Stimulated activated CD4-positive, alpha-beta T cell treated with anti-CD3 and anti-CD28 coated beads, Interleukin-4, amount 100 ng/mL, for 1 hour (primary cell): Measurements from ENCODE around the gene C2CD3.
"Not testable (repeated sequence)": the region's sequence is repeated elsewhere in the genome, so short reads cannot be mapped to it uniquely, and the experiment has no call there.

Source experiments
- DNase-seq: peaks from one replicate; pipeline ENCODE4 v3.0.0-alpha.2; 2020

The C2CD3 gene

DNA sequence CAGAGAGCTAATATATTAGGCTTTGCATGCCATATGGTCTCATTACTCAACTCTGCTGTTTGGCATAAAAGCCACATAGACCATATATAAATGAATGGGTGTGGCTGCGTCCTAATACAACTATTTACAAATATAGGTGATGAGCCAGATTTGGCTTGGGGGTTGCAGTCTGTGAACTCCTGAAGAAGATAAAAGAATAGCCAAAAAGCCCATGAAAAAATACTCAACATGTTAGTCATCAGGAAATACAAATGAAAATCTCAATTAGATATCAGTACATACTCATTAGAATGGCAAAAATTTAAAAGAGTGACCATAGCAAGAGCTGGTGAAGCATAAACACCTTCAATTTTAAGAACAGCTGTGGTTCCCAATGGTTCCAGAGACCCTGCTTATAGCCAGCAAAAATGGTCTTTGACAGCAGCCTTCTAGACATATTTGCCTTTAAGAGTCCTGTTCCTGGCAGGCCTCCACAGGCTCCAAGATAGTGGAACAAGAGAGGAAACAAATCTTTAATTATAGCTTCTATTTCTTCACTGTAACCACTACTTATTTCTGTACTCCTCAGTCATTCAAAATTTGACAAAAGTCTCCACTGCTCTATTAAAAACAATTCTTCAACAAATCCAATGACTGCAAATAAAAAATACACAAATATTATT is 16.1 kb downstream of the C2CD3 start:
- no peak for DNase-seq

- no peak for DNase-seq
These were observed 17.6 kb downstream of the C2CD3 start for GRCh38 chr11:74153224-74153623.

GRCh38 chr11:74147199-74147929 is 23.4 kb downstream of the C2CD3 start:
- no peak for DNase-seq

GRCh38 chr11:74144592-74144991 is 26.2 kb downstream of the C2CD3 start:
- no peak for DNase-seq

GRCh38 chr11:74142624-74143023 is 28.2 kb downstream of the C2CD3 start:
- DNase-seq, result no peak

GRCh38 chr11:74141908-74142307 is 28.9 kb downstream of the C2CD3 start:
- DNase-seq, result no peak

DNA sequence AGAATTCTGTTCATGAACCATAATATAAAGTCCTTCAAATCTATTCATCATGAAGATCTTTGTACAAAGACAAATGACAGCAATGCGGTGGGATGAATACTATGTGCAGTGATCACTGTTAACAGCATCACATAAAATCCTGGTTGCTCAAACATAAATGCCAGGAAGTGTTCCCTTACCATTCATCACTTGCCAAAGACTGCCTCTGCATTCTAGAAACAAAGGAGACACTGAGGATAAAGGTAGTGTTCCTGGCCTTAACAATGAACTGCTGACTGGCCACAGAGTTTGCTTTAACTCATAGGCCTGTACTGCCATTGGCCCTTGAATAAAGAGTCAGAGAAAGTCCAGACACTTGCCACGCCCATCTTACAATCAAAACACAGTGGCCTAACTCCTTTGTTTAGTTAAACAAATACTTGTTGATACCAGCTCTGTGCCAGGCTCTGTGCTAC is 29.5 kb downstream of the C2CD3 start:
- DNase-seq, result no peak

DNA sequence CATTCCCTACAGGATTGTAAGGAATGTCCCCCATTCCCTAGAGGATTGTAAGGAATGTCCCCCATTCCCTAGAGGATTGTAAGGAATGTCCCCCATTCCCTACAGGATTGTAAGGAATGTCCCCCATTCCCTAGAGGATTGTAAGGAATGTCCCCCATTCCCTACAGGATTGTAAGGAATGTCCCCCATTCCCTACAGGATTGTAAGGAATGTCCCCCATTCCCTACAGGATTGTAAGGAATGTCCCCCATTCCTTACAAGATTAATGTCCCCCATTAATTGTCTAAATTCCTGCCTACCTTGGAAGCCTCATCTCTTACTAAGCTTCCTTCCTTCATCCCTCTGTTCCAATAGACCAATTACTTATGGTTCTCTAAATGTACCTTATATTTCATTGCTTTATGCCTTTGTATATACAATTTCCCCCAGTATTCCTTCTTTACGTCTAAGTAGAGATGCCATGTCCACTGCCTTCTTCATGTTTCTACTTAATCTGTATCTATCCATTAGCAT is 30.8 kb downstream of the C2CD3 start:
- DNase-seq, result not testable (repeated sequence)

DNA sequence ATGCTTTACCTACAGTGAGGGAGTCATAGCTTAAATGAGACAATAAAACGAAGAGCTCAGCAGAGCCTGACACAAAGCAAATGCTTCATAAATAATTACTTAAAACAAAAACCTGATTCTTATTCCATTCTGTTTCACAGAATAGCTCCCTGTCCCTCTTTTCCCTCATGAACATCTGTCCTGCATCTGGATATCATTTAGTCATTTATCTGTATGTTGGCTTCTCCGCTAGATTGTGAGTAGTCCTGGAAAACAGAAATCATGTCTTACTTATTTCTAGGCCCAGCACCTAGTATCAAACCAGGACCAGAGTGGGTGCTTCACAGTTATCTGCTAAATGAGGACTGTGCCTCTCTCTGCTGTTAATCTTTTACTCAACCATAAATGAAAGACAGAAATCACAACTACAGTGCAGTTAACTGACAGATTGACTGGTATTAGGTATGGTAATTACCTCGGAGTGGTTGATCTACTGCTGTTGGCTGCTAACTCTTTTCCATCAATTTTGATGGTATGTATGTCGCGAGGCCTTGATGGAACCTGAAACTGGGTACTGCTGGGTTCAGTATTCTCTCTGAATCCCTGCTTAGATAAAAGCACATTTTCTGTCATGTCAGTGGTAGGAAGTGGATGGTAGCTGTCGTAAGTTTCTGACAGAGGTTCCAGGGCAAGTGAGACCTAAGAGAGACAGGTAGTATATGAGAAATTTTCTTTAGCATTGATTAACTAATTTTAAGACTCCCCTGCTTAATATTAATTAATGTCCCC is 31.5 kb downstream of the C2CD3 start:
- DNase-seq, result no peak

GRCh38 chr11:74138572-74138971 is 32.2 kb downstream of the C2CD3 start:
- no peak for DNase-seq

GRCh38 chr11:74138021-74138420 is 32.8 kb downstream of the C2CD3 start:
- DNase-seq, result no peak

DNA sequence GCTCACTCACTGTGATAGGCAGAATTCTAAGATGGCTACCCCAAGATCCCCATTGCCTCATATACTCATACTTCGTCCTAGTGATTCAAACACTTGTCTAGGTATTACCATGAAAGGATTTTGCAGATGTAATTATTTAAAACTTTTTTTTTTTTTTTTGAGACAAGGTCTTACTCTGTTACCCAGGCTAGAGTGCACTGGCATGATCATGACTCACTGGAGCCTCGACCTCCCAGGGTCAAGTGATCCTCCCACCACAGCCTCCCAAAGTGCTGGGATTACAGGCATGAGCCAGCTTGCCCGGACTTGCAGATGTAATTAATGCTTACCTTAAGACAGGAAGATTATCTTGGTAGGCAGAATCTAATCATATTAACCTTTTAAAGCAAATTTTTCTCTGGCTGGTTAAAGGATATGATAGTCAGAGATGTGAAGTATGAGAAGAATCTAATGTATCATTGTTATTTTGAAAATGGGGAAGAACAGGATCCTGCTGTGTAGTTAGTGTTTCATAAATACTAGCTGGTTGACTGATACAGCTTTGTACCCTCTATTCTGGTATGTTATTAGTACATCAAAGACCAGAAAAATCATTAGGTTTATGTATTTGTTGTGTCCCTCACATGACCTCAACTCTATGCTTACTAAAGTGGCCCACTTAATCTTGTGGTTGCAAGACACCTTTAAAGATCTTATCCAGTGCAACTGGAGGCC is 35.5 kb downstream of the C2CD3 start:
- no peak for DNase-seq

GRCh38 chr11:74134661-74135060 is 36.1 kb downstream of the C2CD3 start:
- no peak for DNase-seq

- DNase-seq, result no peak
These were observed 37.4 kb downstream of the C2CD3 start for GRCh38 chr11:74133436-74133835.

GRCh38 chr11:74132833-74133232 is 38.0 kb downstream of the C2CD3 start:
- DNase-seq, result no peak

- not testable (repeated sequence) for DNase-seq
These were observed 41.7 kb downstream of the C2CD3 start for GRCh38 chr11:74129121-74129520.

DNA sequence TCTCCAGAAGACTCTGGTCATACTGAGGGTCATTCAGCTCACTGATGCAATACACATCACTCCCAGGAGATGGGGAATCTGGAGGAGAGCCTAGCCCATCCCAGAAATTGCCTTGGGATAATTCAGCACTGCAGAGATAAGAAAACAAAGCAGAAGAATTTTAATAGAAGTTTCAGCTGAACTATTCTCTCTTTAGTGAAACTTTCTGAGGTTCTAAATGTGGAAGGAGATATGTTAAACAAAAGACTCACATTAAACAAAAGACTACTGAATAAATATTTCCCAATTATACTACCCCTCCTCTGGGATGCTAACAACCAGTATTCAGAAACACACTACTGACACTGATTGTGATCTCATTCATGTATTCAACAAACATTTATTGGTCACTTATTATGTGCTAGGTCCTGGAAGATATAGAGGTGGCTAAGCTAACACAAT is 47.8 kb downstream of the C2CD3 start:
- DNase-seq, result no peak

DNA sequence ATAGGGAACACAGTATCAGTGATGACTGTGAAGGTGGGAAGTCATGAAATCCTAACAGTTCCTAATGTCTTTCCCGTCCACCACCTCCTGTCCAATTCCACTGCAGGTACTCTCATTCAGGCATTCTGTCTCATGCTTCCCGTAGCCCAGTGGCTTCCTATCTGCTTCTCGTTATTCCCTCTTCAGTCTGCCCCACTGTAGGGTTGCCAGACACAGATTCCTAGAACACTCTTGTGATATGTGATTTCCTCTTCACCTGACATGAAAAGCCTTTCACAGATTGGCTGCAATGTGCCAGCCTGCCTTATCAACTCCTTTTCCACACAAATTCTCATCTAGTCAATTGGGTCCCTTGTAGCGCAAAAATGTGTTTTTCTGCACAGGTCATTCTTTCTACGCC is 49.0 kb downstream of the C2CD3 start:
- DNase-seq, result no peak

GRCh38 chr11:74120260-74121035 is 50.4 kb downstream of the C2CD3 start:
- DNase-seq, result not testable (repeated sequence)

GRCh38 chr11:74116719-74117118 is 54.1 kb downstream of the C2CD3 start:
- no peak for DNase-seq

DNA sequence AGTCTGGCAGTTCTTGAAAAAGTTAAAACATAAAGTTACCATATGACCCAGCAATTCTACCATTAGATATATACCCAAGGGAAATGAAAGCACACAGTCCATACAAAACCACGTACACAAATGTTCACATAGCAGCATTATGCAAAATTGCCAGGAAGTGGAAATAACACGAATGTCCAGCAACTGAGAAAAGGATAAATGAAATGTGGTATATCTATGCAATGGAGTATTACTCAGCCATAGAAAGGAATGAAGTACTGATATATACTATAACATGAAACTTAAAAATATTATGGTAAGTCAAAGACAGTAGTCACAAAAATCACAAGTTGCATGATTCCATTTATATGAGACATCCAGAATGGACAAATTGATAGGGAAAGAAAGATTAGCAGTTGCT is 57.9 kb downstream of the C2CD3 start:
- DNase-seq, result no peak

DNA sequence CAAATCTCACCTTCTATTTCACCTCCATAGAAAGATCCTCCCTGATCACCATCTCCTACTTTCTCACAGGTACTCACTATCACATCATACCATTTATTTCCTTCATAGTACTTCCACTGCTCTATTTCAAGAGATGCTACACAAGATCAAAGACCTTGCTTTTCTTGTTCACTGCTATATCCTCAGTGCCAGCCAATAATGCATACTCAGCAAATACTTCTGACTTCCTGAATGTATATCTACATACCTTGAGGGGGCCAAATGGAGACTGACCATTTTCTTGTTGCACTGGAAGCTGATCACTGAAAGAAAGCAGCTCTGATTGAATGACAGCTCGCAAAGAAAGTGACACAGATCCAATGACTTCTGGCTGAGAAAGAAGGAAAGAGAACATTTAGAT is 64.7 kb downstream of the C2CD3 start:
- no peak for DNase-seq
